ENCODE results near the gene CSTF1. TPM values are rescaled to one million over a fixed set of nuclear protein-coding genes. Genes with fewer than 3 reads are reported as not detected.

Gene CSTF1
- total and polyA plus RNA-seq, 12 donors, result 5.1 to 53.1 (median 32.8) TPM

- peak overlapping the region in 2 of 5 donors; percentile 77 to 90 for H3K27ac ChIP-seq
- H3K27me3 ChIP-seq, result no peaks in the 10 kb centered on the region
- no peak for DNase-seq
- H3K4me3 ChIP-seq, result peak overlapping the region in 1 of 4 donors; percentile 35
- WGBS, 4 donors, result 81 to 99% (median 94%) methylated on average over 3 of the region's 3 CpGs
- no peak for TF ChIP-seq CTCF (IDR thresholded peaks at IDR 0.05)
- no peak for TF ChIP-seq POLR2A (IDR thresholded peaks at IDR 0.05)
- intact Hi-C loops (cut with DNase I), result no loop called here
- H3K4me1 ChIP-seq (replicated peaks in 1 of 2), result peaks cover 0 to 23% of the 10 kb centered on the region in 2 donors
- peaks cover 0 to under 1% of the 10 kb centered on the region in 2 donors for H3K36me3 ChIP-seq (replicated peaks in 1 of 2)
- no peaks in the 10 kb centered on the region for H3K9me3 ChIP-seq (replicated peaks in 1 of 3)
Measured at GRCh38 chr20:56412949-56413348, 20.5 kb downstream of the CSTF1 start.

DNA sequence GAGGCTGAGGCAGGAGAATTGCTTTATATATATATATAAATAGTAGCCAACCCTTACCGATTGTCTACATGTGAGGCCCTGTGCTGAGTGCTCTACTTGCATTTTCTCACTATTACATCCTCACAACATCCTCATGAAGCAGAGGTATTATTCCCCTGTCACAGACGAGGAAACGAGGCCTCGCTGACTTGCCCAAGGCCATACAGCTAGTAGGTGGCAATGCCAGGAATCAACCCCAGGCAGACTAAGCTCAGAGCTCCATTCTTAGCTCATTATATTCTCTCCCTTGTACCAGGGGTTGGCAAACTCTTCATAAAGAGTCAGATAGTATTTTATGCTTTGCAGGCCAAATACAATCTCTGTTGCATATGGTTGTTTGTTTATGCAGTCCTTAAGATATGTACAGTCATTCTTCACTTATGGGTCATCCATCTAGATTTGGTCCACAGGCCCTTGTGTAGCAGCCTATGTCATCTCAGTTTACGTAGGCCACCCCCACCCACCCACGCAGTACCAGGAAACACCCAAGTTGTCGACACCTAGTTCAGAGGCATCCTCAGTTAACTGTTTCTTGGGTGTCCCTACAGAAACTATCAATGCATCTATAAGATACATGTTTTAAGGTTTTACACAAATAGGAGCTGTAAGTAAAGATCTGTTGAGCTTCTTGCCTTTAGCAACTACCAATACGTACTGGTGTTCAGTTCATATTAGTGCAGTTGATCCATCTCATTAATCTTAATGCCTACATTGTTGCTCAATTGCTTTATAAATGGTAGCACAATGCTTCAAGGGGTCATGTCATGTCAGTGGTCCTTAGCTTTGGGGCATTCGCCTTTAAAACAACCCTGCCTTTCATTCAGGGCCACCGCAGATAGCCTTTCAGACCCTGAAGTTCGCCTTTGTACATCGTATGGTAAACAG lies 22.7 kb downstream of the CSTF1 start:
- Histone ChIP-seq H3K4me3 (no peak overlapping the region), H3K9me3 (replicated peaks in 1 of 3) (no peaks in the 10 kb centered on the region), H3K27ac (no peak overlapping the region), H3K27me3 (no peaks in the 10 kb centered on the region), H3K4me1 (replicated peaks in 1 of 2) (peaks cover 0 to 16% of the 10 kb centered on the region in 2 donors), H3K36me3 (replicated peaks in 1 of 2) (no peaks in the 10 kb centered on the region)
- DNase-seq, result peak in 1 of 7 donors; percentile 41
- WGBS, 4 donors, result 77 to 81% (median 79%) methylated on average over 12 of the region's 12 CpGs
- TF ChIP-seq POLR2A (IDR thresholded peaks at IDR 0.05), result no peak
- TF ChIP-seq CTCF (IDR thresholded peaks at IDR 0.05), result no peak
- intact Hi-C loops (cut with DNase I), result no loop called here

DNA sequence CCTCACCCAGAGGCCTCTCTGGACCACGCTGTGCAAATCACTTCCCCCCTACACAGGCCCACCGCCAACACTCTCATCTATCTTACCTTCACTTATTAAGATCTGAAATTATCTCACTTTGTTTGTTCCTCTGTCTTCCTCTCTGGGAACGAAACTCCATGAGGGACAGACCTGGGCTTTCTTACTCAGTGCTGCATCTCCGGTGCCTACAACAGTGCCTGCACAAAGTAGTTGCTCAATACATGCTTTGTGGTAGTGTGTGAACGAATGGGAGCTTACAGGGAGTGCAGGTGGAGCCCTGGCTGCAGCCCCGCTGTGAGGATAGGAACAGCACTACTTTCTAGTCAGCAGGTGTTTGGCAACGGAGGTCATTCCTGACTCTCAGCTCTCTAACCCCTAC lies 25.0 kb downstream of the CSTF1 start:
- Histone ChIP-seq H3K9me3 (replicated peaks in 1 of 3) (no peaks in the 10 kb centered on the region), H3K27ac (peak overlapping the region in 1 of 5 donors; percentile 33), H3K36me3 (replicated peaks in 1 of 2) (no peaks in the 10 kb centered on the region), H3K4me1 (replicated peaks in 1 of 2) (peaks cover 0 to 4% of the 10 kb centered on the region in 2 donors), H3K4me3 (no peak overlapping the region), H3K27me3 (no peaks in the 10 kb centered on the region)
- TF ChIP-seq POLR2A (IDR thresholded peaks at IDR 0.05) (no peak), CTCF (IDR thresholded peaks at IDR 0.05) (no peak)
- WGBS, 4 donors, result 90 to 91% (median 90%) methylated on average over 7 of the region's 7 CpGs
- intact Hi-C loops (cut with DNase I), result no loop called here
- DNase-seq, result peak in 1 of 7 donors; percentile 39

DNA sequence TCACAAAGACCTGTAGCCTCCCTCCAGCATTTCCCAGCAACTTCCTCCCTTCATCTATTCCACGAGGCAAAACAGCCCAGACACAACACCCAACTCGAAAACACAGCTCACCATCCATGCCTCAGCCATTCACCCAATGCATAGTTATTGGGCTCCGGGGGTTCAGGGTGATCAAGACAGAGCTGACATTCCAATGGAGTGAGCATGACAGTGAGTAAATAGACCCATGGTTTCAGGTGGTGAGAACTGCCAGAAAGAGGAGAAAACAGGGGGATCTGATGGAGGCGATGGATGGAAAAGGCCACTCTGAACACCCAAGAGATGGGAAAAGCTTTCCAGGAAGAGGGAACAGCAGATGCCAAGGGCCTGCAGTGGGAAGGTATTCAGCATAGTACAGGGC lies 25.5 kb downstream of the CSTF1 start:
- TF ChIP-seq CTCF (IDR thresholded peaks at IDR 0.05) (no peak), POLR2A (IDR thresholded peaks at IDR 0.05) (no peak)
- no peaks in the 10 kb centered on the region for H3K9me3 ChIP-seq (replicated peaks in 1 of 3)
- DNase-seq, result peak in 1 of 7 donors; percentile 20
- 72 to 83% (median 79%) methylated on average over 4 of the region's 4 CpGs for WGBS, 4 donors
- no peaks in the 10 kb centered on the region for H3K36me3 ChIP-seq (replicated peaks in 1 of 2)
- H3K27me3 ChIP-seq, result no peaks in the 10 kb centered on the region
- peaks cover 0 to 4% of the 10 kb centered on the region in 2 donors for H3K4me1 ChIP-seq (replicated peaks in 1 of 2)
- intact Hi-C loops (cut with DNase I), result no loop called here
- no peak overlapping the region for H3K4me3 ChIP-seq
- peak overlapping the region in 2 of 5 donors; percentile 33 to 48 for H3K27ac ChIP-seq

Measured in adrenal gland (tissue), 12 donors.